Measurements from ENCODE around the gene SLC38A10. TPM values are rescaled to one million over a fixed set of nuclear protein-coding genes. Genes with fewer than 3 reads are reported as not detected.

SLC38A10 gene
- total and polyA plus RNA-seq, 2 of the 4 experiments (the other 2 are of a cell fraction): 12.7 to 46.7 TPM

GRCh38 chr17:81328489-81328888 is 33.4 kb upstream of the SLC38A10 start:
- no peak overlapping the region for H3K4me2 ChIP-seq (ENCODE audit: low read depth, low read length)
- H2BK20ac ChIP-seq (ENCODE audit: low read depth, low read length): no peak overlapping the region
- no peak overlapping the region for H2AK5ac ChIP-seq (ENCODE audit: low read depth, low read length)
- no peak overlapping the region for H4K5ac ChIP-seq (ENCODE audit: low read depth, low read length)
- no peak overlapping the region for H3K4me3 ChIP-seq (ENCODE audit: insufficient read depth, low read depth, low read length)
- H3K9ac ChIP-seq (ENCODE audit: low read depth, low read length): no peak overlapping the region
- no peak overlapping the region for H3K18ac ChIP-seq (ENCODE audit: low read depth, low read length)
- H3K36me3 ChIP-seq (ENCODE audit: control insufficient read depth, insufficient read depth, low read length): no peaks in the 10 kb centered on the region
- H3K23ac ChIP-seq (ENCODE audit: low read depth, low read length): no peak overlapping the region
- no peak overlapping the region for H4K91ac ChIP-seq (ENCODE audit: insufficient read depth, low read depth, low read length)
- intact Hi-C loops (cut with micrococcal nuclease): no loop called here
- peaks cover 18% of the 10 kb centered on the region for H3K4me1 ChIP-seq (ENCODE audit: control insufficient read depth, insufficient read depth, low read length)
- H2BK15ac ChIP-seq (ENCODE audit: low read depth, low read length): no peak overlapping the region
- ChIA-PET POLR2A (ENCODE audit: unreplicated experiment) (no interaction called here), CTCF (no interaction called here)
- dilution Hi-C loops (cut with HindIII; ENCODE audit: low sequenced_read_pairs, unreplicated experiment): no loop called here
- no peak overlapping the region for H3K56ac ChIP-seq (ENCODE audit: extremely low read depth, insufficient read depth, low read length)
- no peak overlapping the region for H2AK9ac ChIP-seq (replicated peaks; ENCODE audit: low read depth, low read length, poor library complexity)
- no peak for ATAC-seq (ENCODE audit: low read depth)
- in situ Hi-C loops (cut with MboI; ENCODE audit: low sequenced_read_pairs): no loop called here
- no TSS peak for BruUV-seq (replicated peaks)
- H3K9me1 ChIP-seq (ENCODE audit: insufficient read depth, low read length): peaks cover 3% of the 10 kb centered on the region; the same call in 1 of the 2 replicates
- peaks cover 7% of the 10 kb centered on the region; the same call in 1 of the 2 replicates for H4K20me1 ChIP-seq (ENCODE audit: insufficient read depth, low read length)
- no peaks in the 10 kb centered on the region for H3K9me3 ChIP-seq (ENCODE audit: control insufficient read depth, insufficient read depth, low read length)
- no peak overlapping the region for H2BK5ac ChIP-seq (ENCODE audit: low read depth, low read length, poor library complexity, severe bottlenecking)
- TF ChIP-seq FOS (IDR thresholded peaks at IDR 0.05; ENCODE audit: low read depth, low read length) (no peak), BHLHE40 (IDR thresholded peaks at IDR 0.05; ENCODE audit: low read depth, low read length) (no peak), RAD21 (IDR thresholded peaks at IDR 0.05; ENCODE audit: low read length) (no peak), CHD1 (IDR thresholded peaks at IDR 0.05; ENCODE audit: low read depth, low read length) (no peak), MAFK (IDR thresholded peaks at IDR 0.05; ENCODE audit: low read depth, low read length) (no peak)
- TF ChIP-seq, protein P1, sequence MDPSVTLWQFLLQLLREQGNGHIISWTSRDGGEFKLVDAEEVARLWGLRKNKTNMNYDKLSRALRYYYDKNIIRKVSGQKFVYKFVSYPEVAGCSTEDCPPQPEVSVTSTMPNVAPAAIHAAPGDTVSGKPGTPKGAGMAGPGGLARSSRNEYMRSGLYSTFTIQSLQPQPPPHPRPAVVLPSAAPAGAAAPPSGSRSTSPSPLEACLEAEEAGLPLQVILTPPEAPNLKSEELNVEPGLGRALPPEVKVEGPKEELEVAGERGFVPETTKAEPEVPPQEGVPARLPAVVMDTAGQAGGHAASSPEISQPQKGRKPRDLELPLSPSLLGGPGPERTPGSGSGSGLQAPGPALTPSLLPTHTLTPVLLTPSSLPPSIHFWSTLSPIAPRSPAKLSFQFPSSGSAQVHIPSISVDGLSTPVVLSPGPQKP (IDR thresholded peaks at IDR 0.05; ENCODE audit: borderline replicate concordance, low read depth, low read length): no peak
- H2AFZ ChIP-seq (replicated peaks; ENCODE audit: low read length, poor library complexity): no peak overlapping the region
- H3K14ac ChIP-seq (replicated peaks; ENCODE audit: low read depth, low read length): no peak overlapping the region
- H4K8ac ChIP-seq (ENCODE audit: low read depth in 2 of 2, low read length in 2 of 2): no peak overlapping the region
- DNase-seq: no peak
- no peak overlapping the region for H2BK120ac ChIP-seq (ENCODE audit: low read depth, low read length)
- H3K4ac ChIP-seq (ENCODE audit: low read depth, low read length): no peak overlapping the region
- 69% methylated on average over 8 of the region's 14 CpGs; no CpG with 5 or more reads in 1 of the 2 experiments for WGBS, 2 experiments (ENCODE audit: extremely low coverage in 2 of 2, insufficient read length in 1 of 2)
- H3K27me3 ChIP-seq (ENCODE audit: control insufficient read depth, insufficient read depth, low read length): peaks cover 29% of the 10 kb centered on the region
- H3K79me1 ChIP-seq (ENCODE audit: low read depth in 1 of 2, low read length in 2 of 2): no peaks in the 10 kb centered on the region
- H3K27ac ChIP-seq (ENCODE audit: insufficient read depth, low read length): no peak overlapping the region

Measured in IMR-90 (cell line).